ENCODE results near the gene HLA-DQA2.
"Not testable (repeated sequence)": the region's sequence is repeated elsewhere in the genome, so short reads cannot be mapped to it uniquely, and the experiment has no call there.

HLA-DQA2 gene

DNA sequence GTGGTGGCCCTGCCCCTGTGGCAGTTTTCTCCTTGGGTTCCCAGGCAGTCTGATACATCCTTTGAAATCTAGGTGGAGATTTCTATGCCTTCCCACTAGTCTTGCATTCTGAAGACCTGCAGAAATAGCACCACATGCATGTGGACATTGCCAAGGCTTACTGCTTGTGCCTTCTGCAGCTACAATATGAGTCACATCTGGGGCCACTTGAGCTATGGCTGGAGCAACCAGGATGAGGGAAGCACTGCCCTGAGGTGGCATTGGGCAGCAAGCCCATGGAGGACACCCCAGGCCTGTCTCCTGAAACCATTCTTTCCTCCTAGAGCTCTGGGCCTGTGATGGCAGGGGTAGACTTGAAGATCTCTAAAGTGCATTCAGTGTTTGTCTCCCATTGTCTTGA is 37.8 kb downstream of the HLA-DQA2 start:
- DNase-seq (ENCODE audit: low spot score) = no peak

- not testable (repeated sequence) for DNase-seq (ENCODE audit: low spot score)
Measured at GRCh38 chr6:32782923-32783322, 41.7 kb downstream of the HLA-DQA2 start.

DNA sequence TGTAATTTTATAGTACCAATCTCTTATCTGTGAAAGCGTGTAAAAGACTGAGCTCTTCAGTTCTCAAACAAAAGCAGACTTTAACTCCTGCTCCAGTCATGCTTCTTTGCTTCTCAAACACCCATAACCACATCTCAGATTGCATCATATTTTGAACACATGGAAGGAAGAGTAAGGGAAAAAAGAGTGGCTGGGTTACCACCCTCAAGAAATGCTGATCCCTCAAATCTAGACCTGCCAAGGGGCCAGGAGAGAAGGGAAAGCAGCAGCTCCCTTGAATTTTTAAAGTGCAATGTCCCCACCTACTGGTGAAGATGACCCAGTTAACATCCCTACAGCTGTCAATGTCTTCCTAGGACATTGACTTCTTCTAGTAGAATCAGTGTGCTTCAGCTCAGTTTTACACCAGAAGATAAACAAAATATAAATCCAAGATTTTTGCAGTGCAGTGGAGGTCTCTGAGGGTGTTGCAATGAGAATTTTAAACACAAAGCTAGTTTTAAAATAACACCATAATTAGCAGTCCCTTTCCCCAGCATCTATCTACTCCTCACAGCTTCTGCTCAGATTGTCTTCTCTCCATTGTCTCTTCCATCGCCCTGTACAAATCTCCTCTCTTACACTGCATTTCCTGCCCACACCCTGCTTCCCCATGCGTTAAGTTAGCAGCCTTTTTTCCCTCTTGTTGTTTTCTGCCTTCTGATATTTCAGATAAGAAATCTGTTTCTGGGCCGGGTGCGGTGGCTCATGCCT is 44.8 kb downstream of the HLA-DQA2 start:
- DNase-seq (ENCODE audit: low spot score) = peak; percentile 61

GRCh38 chr6:32790306-32790705 is 49.1 kb downstream of the HLA-DQA2 start:
- peak; percentile 47 for DNase-seq (ENCODE audit: low spot score)

DNA sequence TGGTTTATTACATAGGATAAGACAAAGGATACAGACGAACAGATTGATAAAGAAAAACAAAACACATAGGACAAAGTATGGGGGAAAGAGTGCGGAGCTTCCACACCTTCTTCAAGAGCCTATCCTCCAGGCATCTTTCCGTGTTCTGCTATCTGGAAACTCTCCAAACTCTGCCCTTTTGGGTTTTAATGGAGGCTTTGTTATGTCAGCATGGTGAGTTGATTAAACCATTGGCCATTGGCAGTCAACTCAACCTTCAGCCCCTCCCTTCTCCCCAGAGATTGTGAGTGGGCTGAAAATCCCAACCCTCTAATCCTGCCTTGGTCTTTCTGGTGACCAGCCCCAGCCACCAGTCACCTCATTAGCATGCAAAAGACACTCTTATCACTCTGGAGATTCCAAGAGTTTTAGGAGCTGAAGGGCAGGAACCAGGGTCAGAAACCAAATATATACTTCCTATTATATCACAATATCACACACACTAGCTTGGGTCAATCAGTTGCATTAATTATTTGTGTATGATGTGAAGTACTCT is 51.8 kb downstream of the HLA-DQA2 start:
- DNase-seq (ENCODE audit: low spot score) = no peak

DNA sequence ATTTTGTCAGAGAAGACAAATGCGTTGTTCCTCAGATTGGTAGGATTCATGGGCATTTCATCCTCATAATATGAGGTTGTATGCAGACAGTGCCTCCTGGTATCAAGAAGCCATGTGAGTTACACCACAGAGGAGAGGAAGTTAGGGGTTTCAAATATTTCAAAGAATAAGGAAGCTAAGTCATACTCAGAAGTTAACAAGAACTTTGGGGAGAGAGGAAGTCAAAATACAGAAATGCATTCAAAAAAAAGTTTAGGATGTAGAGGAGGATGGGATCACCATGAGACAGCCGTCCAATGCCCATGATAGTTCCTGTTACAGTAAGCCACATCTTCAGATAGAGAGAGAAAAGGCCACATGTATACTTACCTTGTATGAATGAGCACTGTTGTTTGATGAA is 53.3 kb downstream of the HLA-DQA2 start:
- DNase-seq (ENCODE audit: low spot score) = no peak
